ENCODE measurements around the gene GREM1.

The GREM1 gene

GRCh38 chr15:32732574-32733157 lies 14.9 kb downstream of the GREM1 start:
- DNase-seq: no peak

- DNase-seq: no peak
These were observed 15.5 kb downstream of the GREM1 start for GRCh38 chr15:32733281-32733680.

GRCh38 chr15:32735989-32736700 lies 18.3 kb downstream of the GREM1 start:
- no peak for DNase-seq

- no peak for DNase-seq
These were observed 18.9 kb downstream of the GREM1 start for GRCh38 chr15:32736701-32737061.

GRCh38 chr15:32737304-32737703 lies 19.5 kb downstream of the GREM1 start:
- DNase-seq: no peak

GRCh38 chr15:32738666-32739065 lies 20.9 kb downstream of the GREM1 start:
- no peak for DNase-seq

GRCh38 chr15:32739522-32740063 lies 21.8 kb downstream of the GREM1 start:
- DNase-seq: no peak

GRCh38 chr15:32743411-32744140 lies 25.8 kb downstream of the GREM1 start:
- DNase-seq: no peak

- no peak for DNase-seq
These were observed 28.5 kb downstream of the GREM1 start for GRCh38 chr15:32746116-32746857.

GRCh38 chr15:32747921-32748342 lies 30.1 kb downstream of the GREM1 start:
- DNase-seq: no peak

GRCh38 chr15:32750979-32751378 lies 33.2 kb downstream of the GREM1 start:
- DNase-seq: no peak

- no peak for DNase-seq
These were observed 39.6 kb downstream of the GREM1 start for GRCh38 chr15:32757426-32757825.

GRCh38 chr15:32763295-32763694 lies 45.5 kb downstream of the GREM1 start:
- no peak for DNase-seq

- no peak for DNase-seq
These were observed 47.4 kb downstream of the GREM1 start for GRCh38 chr15:32765236-32765635.

GRCh38 chr15:32766101-32766500 lies 48.3 kb downstream of the GREM1 start:
- DNase-seq: no peak

GRCh38 chr15:32767236-32767635 lies 49.4 kb downstream of the GREM1 start:
- no peak for DNase-seq

GRCh38 chr15:32774022-32774421 lies 56.2 kb downstream of the GREM1 start:
- no peak for DNase-seq

GRCh38 chr15:32775103-32775502 lies 57.3 kb downstream of the GREM1 start:
- DNase-seq: no peak

- no peak for DNase-seq
These were observed 60.8 kb downstream of the GREM1 start for GRCh38 chr15:32778391-32779176.

- DNase-seq: no peak
These were observed 64.0 kb downstream of the GREM1 start for GRCh38 chr15:32781781-32782180.

GRCh38 chr15:32784581-32784980 lies 66.8 kb downstream of the GREM1 start:
- no peak for DNase-seq

- no peak for DNase-seq
These were observed 69.1 kb downstream of the GREM1 start for GRCh38 chr15:32786906-32787305.

Measured in NCI-H1694 treated with DMSO at 0.1 percent for 48 hours (cell line).